GM12878 (cell line): Measurements from ENCODE around the gene IRF2BP1. TPM values are rescaled to one million over a fixed set of nuclear protein-coding genes. Genes with fewer than 3 reads are reported as not detected.

Experiments
- ATAC-seq: fragments of 200-7000 bp; cut with Tn5 transposase; 3 replicates; pipeline ENCODE4 v1.9.1; 2020; ENCODE audit warnings: mild to moderate bottlenecking, moderate library complexity
- BruUV-seq: library from RNA; stranded (reverse); fragments of 400-500 nt; replicated peaks from 2 replicates; lab custom pipeline; 2021; lab: Mats Ljungman, UMichigan
- CTCF ChIA-PET: fragments of 300-600 bp; sonication (Branson Sonifier 250); formaldehyde crosslinking; extraction: SDS; loops from one replicate; lab custom pipeline; 2021; ENCODE audit warnings: inconsistent platforms; lab: Yijun Ruan, JAX
- POLR2A ChIA-PET: fragments of 350-600 bp; formaldehyde crosslinking; extraction: SDS; loops from one replicate; lab custom pipeline; 2021; ENCODE audit warnings: inconsistent platforms; lab: Charles Lee
- RAD21 ChIA-PET: fragments of 300-600 bp; sonication (Branson Sonifier 250); formaldehyde crosslinking; loops from one replicate; lab custom pipeline; 2023; ENCODE audit warnings: antibody characterized with exemption; ENCODE audit not compliant: unreplicated experiment; lab: Charles Lee
- SMC1A ChIA-PET: fragments of 300-600 bp; sonication (Branson Sonifier 250); formaldehyde crosslinking; loops from one replicate; lab custom pipeline; 2023; ENCODE audit not compliant: unreplicated experiment, uncharacterized antibody; lab: Charles Lee
- DNase-seq: peaks from one replicate; pipeline ENCODE4 v3.0.0-alpha.2; 2011; ENCODE audit warnings: low read depth, low spot score
- FAIRE-seq: peaks from 3 replicates; lab custom pipeline; 2011; peaks lifted over from hg19 to GRCh38; lab: Jason Lieb, UNC
- H2AFZ ChIP-seq: 2 replicates; pipeline ENCODE4 v1.6.0; 2011; ENCODE audit warnings: low read depth, low read length, control low read depth; ENCODE audit not compliant: control insufficient read depth
- H3K27ac ChIP-seq: 2 replicates; pipeline ENCODE4 v1.5.1; 2011; ENCODE audit warnings: control low read depth; ENCODE audit not compliant: control insufficient read depth, insufficient read depth
- H3K27me3 ChIP-seq, 2 experiments: replicated peaks in 1 of 2; 2 replicates each; pipeline versions ENCODE4 v1.6.0 to v1.6.1; 2011; ENCODE audit warnings: low read length in 1 of 2; ENCODE audit not compliant: control insufficient read depth in 2 of 2, insufficient read depth in 2 of 2
- H3K36me3 ChIP-seq, 2 experiments: 2 replicates each; pipeline ENCODE4 v1.5.1; 2011; ENCODE audit warnings: low read length in 1 of 2; ENCODE audit not compliant: control insufficient read depth in 2 of 2, insufficient read depth in 2 of 2
- H3K4me1 ChIP-seq: 2 replicates; pipeline ENCODE4 v1.6.1; 2011; ENCODE audit warnings: mild to moderate bottlenecking, low read length, moderate library complexity, mixed read lengths; ENCODE audit not compliant: control insufficient read depth, insufficient read depth
- H3K4me2 ChIP-seq: 2 replicates; pipeline ENCODE4 v1.6.0; 2011; ENCODE audit warnings: control low read depth; ENCODE audit not compliant: control insufficient read depth, insufficient read depth
- H3K4me3 ChIP-seq: fragments of 200-600 bp; sonication (generic); 2 replicates; pipeline ENCODE4 v1.5.1; 2016
- H3K79me2 ChIP-seq: 2 replicates; pipeline ENCODE4 v1.6.0; 2011; ENCODE audit warnings: low read length; ENCODE audit not compliant: control insufficient read depth, insufficient read depth
- H3K9ac ChIP-seq: 2 replicates; pipeline ENCODE4 v1.8.0; 2011; ENCODE audit warnings: low read length, control low read depth, mixed read lengths; ENCODE audit not compliant: control insufficient read depth, insufficient read depth
- H3K9me3 ChIP-seq: replicated peaks from 3 replicates; pipeline ENCODE4 v1.5.1; 2011; ENCODE audit warnings: mild to moderate bottlenecking, low read length; ENCODE audit not compliant: control insufficient read depth, insufficient read depth
- H4K20me1 ChIP-seq: 2 replicates; pipeline ENCODE4 v1.6.0; 2011; ENCODE audit not compliant: control insufficient read depth, insufficient read depth
- CBX3 ChIP-seq: fragments of 200-600 bp; sonication (generic); IDR thresholded peaks from 2 replicates; pipeline ENCODE4 v1.6.1; 2016; ENCODE audit warnings: low read depth, borderline replicate concordance
- DPF2 ChIP-seq: fragments of 450-650 bp; IDR thresholded peaks from 2 replicates; pipeline ENCODE4 v1.6.1; 2017; ENCODE audit warnings: mild to moderate bottlenecking
- HDAC6 ChIP-seq: fragments of 200-600 bp; sonication (generic); IDR thresholded peaks from one replicate; pipeline ENCODE4 v1.8.0; 2017; ENCODE audit warnings: antibody characterized with exemption; ENCODE audit not compliant: unreplicated experiment
- IKZF1 ChIP-seq: fragments of 450-650 bp; conservative IDR thresholded peaks from 2 replicates; pipeline ENCODE4 v1.6.1; 2017; ENCODE audit warnings: antibody characterized with exemption, mild to moderate bottlenecking
- IKZF2 ChIP-seq, 2 experiments: fragments of 450-650 bp; IDR thresholded peaks; 2 replicates each; pipeline ENCODE4 v1.6.1; 2017; ENCODE audit warnings: mild to moderate bottlenecking in 2 of 2, moderate library complexity in 2 of 2
- JUND ChIP-seq: IDR thresholded peaks from 2 replicates; pipeline ENCODE4 v1.6.1; 2012; ENCODE audit warnings: low read depth, mild to moderate bottlenecking, low read length, improper control_type of control experiment, moderate library complexity
- NR2F1 ChIP-seq: fragments of 450-650 bp; conservative IDR thresholded peaks from 2 replicates; pipeline ENCODE4 v1.6.1; 2017; ENCODE audit warnings: mild to moderate bottlenecking
- RELA ChIP-seq: fragments of 450-650 bp; IDR thresholded peaks from 2 replicates; pipeline ENCODE4 v1.8.0; 2014; ENCODE audit warnings: borderline replicate concordance; ENCODE audit not compliant: partially characterized antibody
- TAF1 ChIP-seq: IDR thresholded peaks from 2 replicates; pipeline ENCODE4 v1.6.1; 2011; ENCODE audit warnings: mild to moderate bottlenecking, low read depth, low read length, borderline replicate concordance
- TCF7 ChIP-seq: IDR thresholded peaks from 2 replicates; pipeline ENCODE4 v1.6.1; 2014; ENCODE audit warnings: antibody characterized with exemption, borderline replicate concordance
- YY1 ChIP-seq: IDR thresholded peaks from 2 replicates; pipeline ENCODE4 v1.6.1; 2011; ENCODE audit warnings: low read depth, mild to moderate bottlenecking, low read length
- WGBS: methylation state at CpG from one replicate; pipeline ENCODE4 v1.1.6; 2016; ENCODE audit warnings: low lambda C conversion rate; ENCODE audit not compliant: insufficient replicate concordance, insufficient coverage; ENCODE audit errors: missing lambda C conversion rate; 5-methylcytosine and 5-hydroxymethylcytosine counted together
- in situ Hi-C: fragments of 300-500 bp; cut with MboI; formaldehyde crosslinking; loops from 9 replicates; pipeline ENCODE4 v1.14.3; 2018; ENCODE audit warnings: mixed read lengths
- intact Hi-C: fragments of 100-400 bp; cut with micrococcal nuclease; formaldehyde crosslinking; loops from one replicate; pipeline ENCODE4 v1.14.2; 2022; ENCODE audit not compliant: unreplicated experiment
- polyA plus RNA-seq, 11 experiments: library from polyadenylated mRNA; depleted of rRNA in 4 of 11; unstranded in 6 of 11; stranded (reverse) in 5 of 11; fragments of >200 nt; fragmentation: Nextera tagmentation in 4 of 11; fragmentation: Illumina TruSeq in 1 of 11; extraction: Ambion mirVana in 4 of 11; extraction: Trizol in 1 of 11; gene quantifications; 1 replicate in 1 of 11; 2 replicates in 10 of 11; pipeline versions ENCODE4 v1.2.1 to v1.2.3, GENCODE V29; 2011 to 2016; ENCODE audit warnings: inconsistent platforms in 2 of 11, missing spikeins in 2 of 11, low read depth in 1 of 11
- total RNA-seq, 4 experiments: library from RNA; depleted of rRNA in 3 of 4; stranded (reverse); fragments of >200 nt in 3 of 4; fragmentation: Illumina TruSeq in 1 of 4; extraction: Trizol in 1 of 4; gene quantifications; 2 replicates each; pipeline versions ENCODE4 v1.2.1 to v1.2.3, GENCODE V29; 2013 to 2021
- TF ChIP-seq, protein P1 (sequence below): IDR thresholded peaks from 2 replicates; pipeline ENCODE4 v1.6.1; 2011; ENCODE audit warnings: mild to moderate bottlenecking, low read depth, low read length, moderate library complexity; ENCODE audit not compliant: insufficient replicate concordance
- TF ChIP-seq, protein P2 (sequence below): fragments of 450-650 bp; IDR thresholded peaks from 2 replicates; pipeline ENCODE4 v1.6.1; 2018; ENCODE audit warnings: mild to moderate bottlenecking, low read depth, moderate library complexity; ENCODE audit not compliant: partially characterized antibody
- TF ChIP-seq, protein P3 (sequence below): fragments of 450-650 bp; IDR thresholded peaks from 2 replicates; pipeline ENCODE4 v1.6.1; 2017; ENCODE audit warnings: low read depth, mild to moderate bottlenecking, moderate library complexity

The IRF2BP1 gene
- total and polyA plus RNA-seq, 10 of the 15 experiments (the other 5 are each of a cell fraction or from before 2014, with no cell fraction given), result 0.31 to 24.4 (median 4.4) TPM

DNA sequence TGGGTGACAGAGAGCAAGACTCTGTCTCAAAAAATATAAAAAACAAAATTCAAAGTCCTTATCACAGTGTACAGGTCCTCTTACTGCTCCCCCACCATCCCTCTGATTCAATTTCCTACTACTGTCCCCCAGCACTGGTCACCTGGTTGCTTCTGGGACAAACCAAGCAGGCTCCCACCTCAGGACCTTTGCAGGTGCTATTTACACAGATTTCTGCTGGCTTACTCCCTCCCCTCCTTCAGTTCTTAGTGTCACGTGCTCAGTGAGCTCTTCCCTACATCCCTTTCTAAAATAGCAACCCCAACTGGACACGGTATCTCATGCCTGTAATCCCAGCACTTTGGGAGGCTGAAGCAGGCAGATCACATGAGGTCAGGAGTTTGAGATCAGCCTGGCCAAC, 6.0 kb downstream of the IRF2BP1 start:
- H2AFZ ChIP-seq, result no peak overlapping the region
- H3K79me2 ChIP-seq, result peaks cover 4% of the 10 kb centered on the region
- no peak for DNase-seq
- no peak for ATAC-seq
- no peaks in the 10 kb centered on the region for H4K20me1 ChIP-seq
- H3K4me2 ChIP-seq, result no peak overlapping the region
- no peak overlapping the region for H3K9ac ChIP-seq
- H3K4me3 ChIP-seq, result no peak overlapping the region
- 59% methylated on average over 2 of the region's 2 CpGs for WGBS
- POLR2A ChIA-PET, result interaction anchor here (9.0 kb wide), 1 partner anchor 16 kb away, joined by 178 read pairs; the partner anchor contains the start of genes FOXA3 and SYMPK
- H3K36me3 ChIP-seq, result peaks cover 0 to 1% of the 10 kb centered on the region in 2 experiments; a peak in 1 of 4 replicates
- intact Hi-C loops (no loop called here), in situ Hi-C loops (no loop called here)
- no peak for TF ChIP-seq JUND
- no peak for TF ChIP-seq TAF1
- TF ChIP-seq, protein P1, sequence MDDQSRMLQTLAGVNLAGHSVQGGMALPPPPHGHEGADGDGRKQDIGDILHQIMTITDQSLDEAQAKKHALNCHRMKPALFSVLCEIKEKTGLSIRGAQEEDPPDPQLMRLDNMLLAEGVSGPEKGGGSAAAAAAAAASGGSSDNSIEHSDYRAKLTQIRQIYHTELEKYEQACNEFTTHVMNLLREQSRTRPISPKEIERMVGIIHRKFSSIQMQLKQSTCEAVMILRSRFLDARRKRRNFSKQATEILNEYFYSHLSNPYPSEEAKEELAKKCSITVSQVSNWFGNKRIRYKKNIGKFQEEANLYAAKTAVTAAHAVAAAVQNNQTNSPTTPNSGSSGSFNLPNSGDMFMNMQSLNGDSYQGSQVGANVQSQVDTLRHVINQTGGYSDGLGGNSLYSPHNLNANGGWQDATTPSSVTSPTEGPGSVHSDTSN, result no peak
- TF ChIP-seq TCF7, result no peak
- no peak for TF ChIP-seq IKZF2 (IDR thresholded peaks at IDR 0.05)
- no peak for TF ChIP-seq RELA
- TF ChIP-seq, protein P2, sequence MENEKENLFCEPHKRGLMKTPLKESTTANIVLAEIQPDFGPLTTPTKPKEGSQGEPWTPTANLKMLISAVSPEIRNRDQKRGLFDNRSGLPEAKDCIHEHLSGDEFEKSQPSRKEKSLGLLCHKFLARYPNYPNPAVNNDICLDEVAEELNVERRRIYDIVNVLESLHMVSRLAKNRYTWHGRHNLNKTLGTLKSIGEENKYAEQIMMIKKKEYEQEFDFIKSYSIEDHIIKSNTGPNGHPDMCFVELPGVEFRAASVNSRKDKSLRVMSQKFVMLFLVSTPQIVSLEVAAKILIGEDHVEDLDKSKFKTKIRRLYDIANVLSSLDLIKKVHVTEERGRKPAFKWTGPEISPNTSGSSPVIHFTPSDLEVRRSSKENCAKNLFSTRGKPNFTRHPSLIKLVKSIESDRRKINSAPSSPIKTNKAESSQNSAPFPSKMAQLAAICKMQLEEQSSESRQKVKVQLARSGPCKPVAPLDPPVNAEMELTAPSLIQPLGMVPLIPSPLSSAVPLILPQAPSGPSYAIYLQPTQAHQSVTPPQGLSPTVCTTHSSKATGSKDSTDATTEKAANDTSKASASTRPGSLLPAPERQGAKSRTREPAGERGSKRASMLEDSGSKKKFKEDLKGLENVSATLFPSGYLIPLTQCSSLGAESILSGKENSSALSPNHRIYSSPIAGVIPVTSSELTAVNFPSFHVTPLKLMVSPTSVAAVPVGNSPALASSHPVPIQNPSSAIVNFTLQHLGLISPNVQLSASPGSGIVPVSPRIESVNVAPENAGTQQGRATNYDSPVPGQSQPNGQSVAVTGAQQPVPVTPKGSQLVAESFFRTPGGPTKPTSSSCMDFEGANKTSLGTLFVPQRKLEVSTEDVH, result no peak
- no peak for TF ChIP-seq YY1
- TF ChIP-seq CBX3, result no peak
- TF ChIP-seq DPF2, result no peak
- no peak for TF ChIP-seq IKZF1
- TF ChIP-seq NR2F1, result no peak
- TF ChIP-seq, protein P3, sequence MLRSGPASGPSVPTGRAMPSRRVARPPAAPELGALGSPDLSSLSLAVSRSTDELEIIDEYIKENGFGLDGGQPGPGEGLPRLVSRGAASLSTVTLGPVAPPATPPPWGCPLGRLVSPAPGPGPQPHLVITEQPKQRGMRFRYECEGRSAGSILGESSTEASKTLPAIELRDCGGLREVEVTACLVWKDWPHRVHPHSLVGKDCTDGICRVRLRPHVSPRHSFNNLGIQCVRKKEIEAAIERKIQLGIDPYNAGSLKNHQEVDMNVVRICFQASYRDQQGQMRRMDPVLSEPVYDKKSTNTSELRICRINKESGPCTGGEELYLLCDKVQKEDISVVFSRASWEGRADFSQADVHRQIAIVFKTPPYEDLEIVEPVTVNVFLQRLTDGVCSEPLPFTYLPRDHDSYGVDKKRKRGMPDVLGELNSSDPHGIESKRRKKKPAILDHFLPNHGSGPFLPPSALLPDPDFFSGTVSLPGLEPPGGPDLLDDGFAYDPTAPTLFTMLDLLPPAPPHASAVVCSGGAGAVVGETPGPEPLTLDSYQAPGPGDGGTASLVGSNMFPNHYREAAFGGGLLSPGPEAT, result no peak
- TF ChIP-seq HDAC6, result no peak
- no peaks in the 10 kb centered on the region for H3K9me3 ChIP-seq
- CTCF ChIA-PET, result interaction anchor here (0.7 to 9.1 kb wide), 2 partner anchors 17 to 1174 kb away, joined by 4 to 194 read pairs; partner anchors contain the start of genes FOXA3 and SYMPK
- RAD21 ChIA-PET, result interaction anchor here (1.5 to 7.6 kb wide), 3 partner anchors 15 to 63 kb away, joined by 3 to 159 read pairs (median 12); partner anchors contain the start of genes FOXA3 and SYMPK
- peaks cover 32% of the 10 kb centered on the region for H3K4me1 ChIP-seq
- H3K27me3 ChIP-seq, result no peaks in the 10 kb centered on the region
- no TSS peak for BruUV-seq
- H3K27ac ChIP-seq, result no peak overlapping the region
- SMC1A ChIA-PET, result interaction anchor here (6.0 kb wide), 1 partner anchor 13 kb away, joined by 98 read pairs; the partner anchor contains the start of genes FOXA3 and SYMPK
- no peak for FAIRE-seq
